NCI-H446 treated with DMSO at 0.1 percent for 48 hours (cell line): ENCODE data around the gene CELF2.

Experiments used
- DNase-seq: peaks from one replicate; lab custom pipeline; 2025; lab: John Stamatoyannopoulos, UW

CELF2 gene

DNA sequence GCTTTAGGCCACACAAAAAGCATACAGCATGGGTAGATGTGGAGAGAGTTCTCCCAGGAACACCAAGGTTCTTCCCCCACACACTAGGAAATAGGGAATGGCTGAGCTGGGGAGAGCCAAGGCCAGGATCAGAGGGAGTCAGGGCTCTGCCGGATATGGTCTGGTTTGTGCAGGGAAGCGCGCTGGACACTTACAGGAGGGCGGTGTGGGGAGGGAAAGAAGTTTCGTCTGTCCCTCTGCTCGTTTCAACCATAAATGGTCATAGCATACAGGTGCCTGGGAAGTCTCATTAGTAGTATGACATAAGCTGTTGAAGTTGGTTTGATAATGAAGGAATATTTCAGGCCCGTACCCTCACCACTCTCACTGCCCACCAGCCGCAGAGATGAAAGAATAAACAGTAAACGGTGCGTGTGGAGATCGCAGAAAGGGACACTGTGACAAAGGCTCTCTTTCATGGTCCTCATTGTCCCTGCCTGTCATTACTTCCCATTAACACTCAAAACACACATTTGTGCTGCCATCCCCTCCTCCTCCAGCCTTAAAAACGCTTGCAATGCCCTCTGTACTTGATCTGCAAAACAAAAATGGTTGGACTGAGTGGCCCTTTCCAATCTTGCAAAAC lies 207.2 kb downstream of the CELF2 start:
- no peak for DNase-seq

DNA sequence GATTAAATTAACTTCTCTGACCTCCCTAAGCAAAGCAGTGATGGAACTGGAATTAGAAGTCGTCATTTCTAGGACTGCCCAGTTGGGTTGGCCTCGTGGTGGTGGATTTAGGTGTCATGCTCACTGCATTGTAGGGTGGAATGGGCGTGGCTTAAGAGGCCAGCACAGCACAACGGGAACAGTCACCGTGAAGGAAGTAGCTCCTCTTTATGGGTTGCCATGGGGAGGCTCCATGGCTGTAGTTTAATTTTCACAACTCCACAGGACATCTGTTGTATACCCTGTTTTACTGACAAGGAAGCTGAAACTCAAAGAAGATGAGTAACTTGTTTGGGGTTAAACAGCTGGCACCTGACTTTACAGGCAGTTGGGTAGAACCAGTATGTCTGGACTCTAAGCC lies 208.3 kb downstream of the CELF2 start:
- no peak for DNase-seq

DNA sequence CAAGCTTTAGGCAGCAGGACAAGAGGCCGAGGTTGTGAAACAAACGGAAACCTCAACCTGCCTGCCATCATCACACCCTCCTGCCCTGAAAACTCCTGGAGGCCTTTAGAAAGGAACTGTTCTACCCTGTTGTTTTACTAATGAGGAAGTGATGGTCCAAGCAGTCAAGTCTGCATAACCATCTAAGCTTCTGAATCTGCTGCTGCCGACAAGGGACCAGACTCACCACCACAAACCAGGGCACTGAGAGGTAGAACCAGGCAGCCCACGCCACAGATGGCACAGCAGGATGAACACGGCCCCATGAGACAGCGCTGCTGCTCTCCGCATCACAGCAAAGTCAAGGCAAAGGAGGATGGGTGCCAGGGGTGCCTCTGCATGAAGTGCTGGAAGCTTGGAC lies 209.4 kb downstream of the CELF2 start:
- no peak for DNase-seq

DNA sequence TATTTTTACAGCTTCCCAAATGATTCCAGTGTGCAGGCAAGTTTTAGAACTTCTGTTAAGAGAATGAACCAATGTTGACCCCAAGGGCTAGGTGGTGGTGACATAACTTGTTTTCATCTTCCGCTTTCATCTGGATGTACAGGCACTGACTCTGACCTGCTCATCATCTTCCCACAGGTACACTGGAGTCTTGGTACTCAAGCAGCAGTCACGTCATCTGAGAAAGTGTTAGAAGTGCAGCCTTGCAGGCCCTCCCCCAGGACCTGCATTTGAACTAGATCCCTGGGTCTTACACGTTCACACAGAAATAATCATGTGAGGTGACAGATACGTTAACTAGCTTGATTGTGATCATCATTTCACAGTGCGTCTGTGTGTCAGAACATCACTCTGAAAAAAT lies 212.2 kb downstream of the CELF2 start:
- no peak for DNase-seq

DNA sequence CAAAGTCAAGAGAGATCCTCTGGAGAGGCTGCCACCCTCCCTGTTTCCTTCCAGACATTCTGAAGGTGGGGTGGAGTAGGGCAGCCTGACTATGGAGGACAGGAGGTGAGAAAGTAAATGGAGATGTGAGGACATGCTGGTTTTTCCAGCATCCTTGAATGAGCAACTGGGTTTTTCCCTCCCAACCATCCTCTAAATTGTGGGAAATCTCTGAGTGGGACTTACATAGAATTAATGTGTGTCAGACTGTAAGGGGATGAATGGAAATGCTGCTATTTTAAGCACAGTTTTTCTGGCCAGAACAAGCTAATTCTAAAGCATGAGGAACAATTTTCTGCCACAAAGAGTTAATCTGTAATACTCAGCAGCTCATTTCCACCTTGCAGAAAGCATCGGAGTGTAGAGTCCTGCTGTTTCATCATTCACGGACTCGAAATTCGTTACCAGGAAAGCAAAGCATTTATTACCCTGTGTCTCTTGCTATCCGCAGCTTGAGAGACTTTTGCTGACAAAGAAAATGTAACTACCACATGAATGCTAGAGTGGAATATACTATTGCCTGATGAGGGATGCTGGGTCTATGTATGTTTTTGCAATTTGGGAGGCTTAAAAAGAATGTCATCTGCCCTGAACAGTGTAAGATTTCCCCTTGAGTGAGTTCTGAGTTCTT lies 213.0 kb downstream of the CELF2 start:
- no peak for DNase-seq

DNA sequence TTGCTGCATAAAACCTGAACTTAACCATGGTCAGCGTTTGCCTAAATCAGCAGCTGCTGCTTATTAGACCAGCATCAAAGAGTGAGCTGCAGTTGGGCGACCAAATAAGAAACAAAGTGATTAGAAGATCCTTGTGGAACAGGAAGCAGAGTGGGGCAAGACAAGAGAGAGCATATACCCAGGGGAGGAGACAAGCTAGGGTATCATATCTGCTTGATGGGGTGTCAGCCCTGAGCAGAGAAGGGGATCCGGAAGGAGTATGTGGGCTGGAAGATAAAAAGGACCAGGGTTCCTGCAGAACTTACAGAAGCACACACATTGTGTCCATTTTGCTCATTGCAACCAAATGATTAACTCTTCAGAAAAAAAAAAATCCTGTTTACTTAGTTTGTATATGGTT lies 213.6 kb downstream of the CELF2 start:
- DNase-seq: no peak

DNA sequence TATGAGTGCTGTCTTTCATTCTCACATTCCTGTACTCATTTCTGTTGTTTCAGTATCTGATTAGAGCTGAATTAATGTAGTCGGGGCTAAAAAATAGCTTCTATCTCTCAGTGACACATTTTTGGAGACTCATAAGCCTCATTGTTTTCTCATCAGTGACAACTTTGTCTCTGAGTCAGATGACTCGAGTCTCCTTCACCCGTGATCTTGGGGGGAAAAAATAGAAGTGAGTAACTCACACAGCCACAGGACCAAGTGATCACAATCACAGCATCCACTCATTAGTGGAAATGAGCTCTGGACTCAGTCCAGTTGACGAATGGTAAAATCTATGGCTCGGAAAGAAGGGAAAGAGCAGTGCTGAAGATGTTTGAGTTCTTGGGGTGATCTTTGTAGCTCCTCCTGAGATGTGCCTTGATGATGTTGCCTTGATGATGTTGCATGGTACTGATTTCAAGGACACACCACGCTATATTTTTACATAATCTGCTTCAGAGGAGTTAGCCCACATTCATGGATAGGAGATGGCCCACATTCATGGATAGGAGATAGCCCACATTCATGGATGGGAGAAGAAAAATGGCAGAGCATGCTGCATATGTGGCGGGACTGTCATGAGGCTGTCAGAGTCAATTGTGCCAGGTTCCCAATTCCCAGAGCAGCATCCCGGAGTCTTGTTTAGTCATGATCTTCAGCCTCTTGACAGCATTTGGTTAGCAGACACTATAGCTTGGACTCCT lies 214.7 kb downstream of the CELF2 start:
- no peak for DNase-seq

DNA sequence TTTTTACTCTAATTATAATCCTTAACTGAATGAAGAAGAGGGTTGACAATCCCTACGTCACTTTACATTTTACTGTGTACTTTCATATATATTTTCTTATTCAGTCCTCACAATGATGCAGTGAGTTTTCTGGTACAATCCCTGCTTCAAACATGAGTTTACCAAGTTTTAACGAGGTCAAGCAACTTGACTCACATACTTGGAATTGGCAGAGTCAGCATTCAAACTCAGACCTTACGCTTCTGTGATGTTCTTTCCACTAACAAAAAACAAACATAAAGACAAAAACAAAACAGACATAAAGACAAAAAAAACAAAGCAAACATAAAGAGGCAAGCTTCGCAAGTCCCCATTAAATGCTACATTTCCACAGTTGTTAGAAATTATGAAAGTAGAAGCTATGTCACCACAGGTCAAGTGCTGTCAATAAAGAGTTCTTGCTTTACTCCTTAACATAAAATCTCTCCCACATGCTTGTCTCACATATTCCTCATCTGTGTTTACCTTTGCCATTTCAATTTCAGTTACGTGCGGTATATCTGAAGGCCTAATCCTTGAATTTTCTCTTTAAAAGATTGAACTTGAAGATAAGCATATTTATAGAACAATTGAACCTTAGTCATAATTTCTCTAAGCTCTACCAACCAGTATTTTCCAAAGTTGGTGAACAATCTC lies 217.3 kb downstream of the CELF2 start:
- no peak for DNase-seq

DNA sequence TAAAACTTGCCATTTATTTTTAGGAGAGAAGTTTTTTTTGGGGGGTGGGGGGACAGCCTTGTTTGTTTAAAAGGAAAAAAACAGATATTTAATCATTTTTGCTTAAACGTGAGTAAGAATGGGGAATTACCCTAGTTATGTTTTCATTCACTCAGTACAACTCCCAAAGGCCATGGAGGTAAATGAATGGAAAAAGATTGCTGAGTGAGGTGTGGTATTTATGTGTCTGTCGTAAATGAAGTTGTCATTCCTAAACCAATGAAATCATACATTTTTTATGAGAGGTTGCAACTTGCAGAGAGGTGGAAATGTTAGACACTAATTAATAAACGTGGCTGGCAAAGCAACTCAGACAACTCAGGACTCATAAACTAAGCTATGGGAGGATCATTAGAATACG lies 218.1 kb downstream of the CELF2 start:
- no peak for DNase-seq

DNA sequence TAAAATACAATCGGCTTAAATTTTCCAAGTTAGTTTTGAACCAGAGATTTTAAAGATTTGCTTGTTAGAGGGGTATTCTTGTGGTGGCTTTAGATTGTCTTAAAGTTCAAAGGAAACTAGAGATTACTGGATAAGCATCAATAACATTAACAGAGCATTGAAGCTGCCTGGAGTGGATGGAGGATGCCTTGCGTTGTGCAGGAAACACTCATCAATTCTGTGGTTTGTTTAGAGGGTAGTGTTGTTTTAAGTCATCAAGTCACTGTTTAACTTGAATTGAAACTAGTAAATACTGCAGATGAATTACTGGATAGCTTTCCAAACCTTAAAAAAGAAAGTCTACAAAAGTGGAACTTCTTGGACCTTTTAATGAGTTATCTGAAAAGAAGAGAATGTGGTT lies 218.6 kb downstream of the CELF2 start:
- no peak for DNase-seq

DNA sequence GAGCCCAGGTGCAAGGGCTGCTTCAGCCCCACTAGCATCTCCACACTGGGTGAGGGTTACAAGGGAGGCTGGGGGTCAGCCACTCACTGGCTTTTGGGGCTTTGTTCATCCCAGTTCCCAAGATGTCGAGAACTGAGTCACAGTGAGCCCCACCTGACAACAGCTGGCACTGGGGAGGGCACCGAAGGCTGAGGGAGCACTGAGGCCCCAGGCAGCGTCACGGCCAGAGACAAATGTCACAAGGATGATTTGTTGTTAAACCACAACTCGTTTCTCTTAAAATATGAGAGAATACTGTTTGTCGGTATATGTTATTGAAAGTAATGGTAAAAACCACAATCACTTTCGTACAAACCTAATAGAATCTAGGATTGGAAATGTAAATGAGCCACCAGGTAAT lies 219.9 kb downstream of the CELF2 start:
- DNase-seq: no peak

DNA sequence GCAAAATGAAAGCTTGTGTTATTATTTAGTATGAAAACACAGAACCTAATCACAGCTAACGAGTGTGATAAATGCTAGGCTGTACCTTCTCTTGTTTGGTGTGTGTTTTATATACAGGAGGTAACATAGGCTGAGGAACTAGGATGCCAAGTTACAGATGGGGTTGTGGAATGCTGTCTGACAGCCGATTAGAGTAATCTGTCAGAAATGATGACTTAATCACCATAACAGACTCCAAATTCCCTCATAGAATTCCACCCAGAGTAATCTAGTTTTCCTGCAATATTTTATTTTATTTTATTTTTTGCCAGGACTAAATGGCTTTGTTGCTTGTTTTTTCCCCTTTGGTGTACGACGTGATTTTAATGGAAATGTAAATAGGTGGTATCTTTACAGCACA lies 221.2 kb downstream of the CELF2 start:
- no peak for DNase-seq

DNA sequence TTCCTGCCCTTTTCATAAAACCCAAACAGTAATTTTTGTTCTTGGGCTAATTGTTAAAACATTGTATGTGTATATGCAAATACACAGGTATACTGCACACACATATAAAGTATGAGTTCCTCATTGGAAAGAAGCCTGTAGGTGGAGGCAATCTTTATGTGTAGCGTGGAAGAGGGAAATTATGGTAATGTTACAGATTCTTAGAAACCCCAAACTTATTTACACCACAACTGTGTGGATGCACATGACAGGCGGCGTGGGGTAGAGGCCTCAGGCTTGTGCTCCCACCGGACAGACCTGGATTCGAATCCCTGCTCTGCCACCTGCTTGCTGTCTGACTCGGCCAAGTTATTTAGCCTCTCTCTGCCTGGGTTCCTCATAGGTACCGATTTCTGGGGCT lies 223.0 kb downstream of the CELF2 start:
- DNase-seq: no peak

DNA sequence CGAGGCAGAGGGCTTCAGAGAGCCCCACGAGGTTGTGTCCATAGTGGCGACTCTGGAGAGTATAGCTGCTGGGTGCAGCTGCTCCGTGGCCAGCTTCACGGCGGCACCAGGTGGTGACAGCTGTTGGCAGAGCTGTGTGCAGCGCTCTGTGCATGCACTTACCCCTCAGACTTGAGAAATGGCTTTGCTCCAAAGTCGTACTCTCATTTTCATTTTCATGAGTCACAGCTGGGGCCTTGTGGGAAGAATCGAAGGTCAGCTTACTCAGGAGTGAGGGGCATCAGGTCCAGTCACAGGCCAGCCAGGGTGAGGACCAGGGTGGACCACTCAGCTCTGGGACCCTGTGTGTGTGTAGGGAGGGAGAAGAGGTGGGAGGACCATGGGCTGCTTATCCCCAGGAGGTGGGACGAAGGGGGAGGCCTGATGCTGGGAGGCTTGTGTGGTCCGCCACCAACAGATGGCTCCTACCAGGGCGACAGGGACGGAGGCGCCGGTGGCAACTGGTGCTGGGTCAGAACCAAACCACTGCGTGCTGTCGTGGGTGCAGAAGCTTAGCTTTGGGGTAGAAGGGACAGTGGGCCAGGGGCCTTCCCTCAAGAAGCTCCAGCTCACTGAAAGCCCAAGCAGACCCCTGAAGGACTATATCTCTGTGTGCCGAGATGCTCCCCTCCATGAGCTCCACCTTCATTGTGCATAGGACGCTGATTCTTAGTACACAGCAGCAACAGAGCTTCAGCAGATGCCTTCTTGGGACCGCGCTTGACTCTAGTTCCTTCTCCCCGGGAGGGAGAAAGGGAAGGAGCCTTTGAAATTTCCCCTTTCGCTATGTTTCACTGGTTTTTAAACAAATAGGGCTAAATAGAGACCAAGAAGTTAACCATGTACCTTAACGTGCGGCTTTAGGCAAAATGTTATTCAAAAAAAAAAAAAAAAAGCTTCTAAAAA lies 225.0 kb downstream of the CELF2 start:
- DNase-seq: peak; percentile 7

DNA sequence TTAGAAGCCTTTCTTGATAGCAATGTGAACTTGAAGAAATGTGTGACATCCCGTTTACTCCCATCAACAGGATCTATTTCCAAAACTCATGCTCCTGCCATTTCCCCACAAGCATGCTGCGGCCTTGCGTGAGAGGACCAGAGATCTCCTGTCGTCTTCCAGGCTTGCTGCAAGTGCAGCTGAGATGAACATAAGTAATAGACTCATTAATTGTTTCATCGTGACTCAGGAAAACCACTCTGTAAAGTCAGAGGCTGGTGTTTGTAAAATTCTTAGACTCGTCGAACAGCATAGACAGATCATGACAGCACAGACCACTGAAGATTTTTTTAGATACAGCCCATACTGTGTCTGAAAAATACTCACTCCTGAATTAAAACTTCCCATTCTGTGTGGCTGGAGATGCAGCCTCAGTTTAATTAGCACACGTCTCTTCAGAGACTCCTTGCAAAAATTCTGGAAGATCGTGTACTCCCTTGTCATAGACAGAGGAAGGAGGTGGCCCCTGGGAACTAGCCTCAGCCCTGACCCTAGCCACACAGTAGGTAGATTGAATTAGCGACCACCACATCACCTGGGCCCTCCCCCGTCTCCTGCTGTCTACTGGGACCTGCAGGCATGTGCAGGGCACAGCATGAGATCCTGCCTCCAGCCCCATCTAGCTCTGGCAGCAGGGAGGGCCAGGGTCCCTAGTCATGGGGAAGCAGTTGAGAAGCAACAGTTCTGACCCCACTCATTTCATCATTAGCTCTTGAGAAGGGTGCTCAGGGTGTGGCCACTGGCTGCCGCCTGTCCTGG lies 226.0 kb downstream of the CELF2 start:
- DNase-seq: no peak

DNA sequence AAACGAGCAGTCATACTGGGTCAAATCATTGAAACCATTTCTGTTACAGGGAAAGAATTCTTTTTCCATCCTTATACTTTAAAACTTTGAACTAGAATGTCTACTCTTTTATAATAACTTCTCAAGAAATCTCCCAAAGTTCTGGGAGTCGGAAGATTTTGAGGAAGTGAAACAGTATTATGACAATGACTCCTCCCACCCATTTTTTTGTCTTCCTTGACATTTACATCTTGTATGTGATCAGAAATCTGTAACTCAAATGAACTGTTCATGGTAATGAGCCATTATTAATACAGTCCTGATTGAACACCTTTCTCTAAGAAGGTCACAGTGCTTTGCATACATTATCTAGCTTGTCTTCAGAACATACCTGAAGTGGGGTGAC lies 227.4 kb downstream of the CELF2 start:
- no peak for DNase-seq

DNA sequence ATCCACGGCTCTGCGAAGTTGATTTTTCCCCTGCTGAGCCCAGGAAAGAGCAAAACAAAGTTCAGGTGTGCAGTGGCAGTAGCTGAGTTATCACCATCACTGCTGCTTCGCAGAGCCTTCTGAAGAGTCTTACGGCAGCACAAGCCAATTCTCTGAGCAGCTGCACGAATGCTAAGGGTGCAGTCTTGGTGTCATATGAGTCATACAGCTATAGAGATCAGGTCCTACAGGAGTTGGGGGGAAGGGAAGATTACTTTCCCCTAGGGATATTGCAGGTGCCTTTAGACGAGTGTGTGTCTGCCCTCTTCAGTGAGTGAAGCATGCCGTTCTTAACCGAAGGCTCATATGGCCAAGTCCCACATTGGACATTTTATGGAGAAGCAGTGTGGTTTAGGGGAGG lies 227.8 kb downstream of the CELF2 start:
- no peak for DNase-seq

DNA sequence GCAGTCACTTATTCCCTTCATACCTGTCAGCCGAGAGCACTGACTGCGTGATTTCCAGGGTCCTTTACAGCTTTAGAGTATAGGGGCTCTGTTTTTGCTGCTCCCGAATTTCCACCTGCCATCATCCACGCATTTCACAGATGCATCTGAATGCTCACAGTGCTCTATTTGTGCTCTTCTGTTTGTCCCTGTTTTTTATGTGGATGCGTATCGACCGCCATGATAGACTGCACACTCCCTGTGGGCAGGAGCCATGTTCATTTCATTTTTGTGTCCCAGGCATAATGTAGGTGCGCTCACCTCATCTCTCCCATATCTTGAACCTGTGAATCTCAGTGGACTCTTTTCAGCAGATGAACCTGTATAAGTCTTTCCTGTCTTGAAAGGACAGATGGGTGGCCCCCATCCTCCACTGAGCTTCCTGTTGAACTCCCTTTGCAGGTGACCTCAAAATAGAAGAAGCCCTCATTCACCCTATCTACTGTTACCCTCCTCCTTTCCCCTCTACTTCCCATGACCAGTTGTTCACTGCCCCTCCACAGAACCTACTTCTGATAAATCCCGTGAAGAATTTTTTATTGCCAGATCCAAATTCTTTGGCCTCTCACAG lies 228.4 kb downstream of the CELF2 start:
- DNase-seq: no peak

DNA sequence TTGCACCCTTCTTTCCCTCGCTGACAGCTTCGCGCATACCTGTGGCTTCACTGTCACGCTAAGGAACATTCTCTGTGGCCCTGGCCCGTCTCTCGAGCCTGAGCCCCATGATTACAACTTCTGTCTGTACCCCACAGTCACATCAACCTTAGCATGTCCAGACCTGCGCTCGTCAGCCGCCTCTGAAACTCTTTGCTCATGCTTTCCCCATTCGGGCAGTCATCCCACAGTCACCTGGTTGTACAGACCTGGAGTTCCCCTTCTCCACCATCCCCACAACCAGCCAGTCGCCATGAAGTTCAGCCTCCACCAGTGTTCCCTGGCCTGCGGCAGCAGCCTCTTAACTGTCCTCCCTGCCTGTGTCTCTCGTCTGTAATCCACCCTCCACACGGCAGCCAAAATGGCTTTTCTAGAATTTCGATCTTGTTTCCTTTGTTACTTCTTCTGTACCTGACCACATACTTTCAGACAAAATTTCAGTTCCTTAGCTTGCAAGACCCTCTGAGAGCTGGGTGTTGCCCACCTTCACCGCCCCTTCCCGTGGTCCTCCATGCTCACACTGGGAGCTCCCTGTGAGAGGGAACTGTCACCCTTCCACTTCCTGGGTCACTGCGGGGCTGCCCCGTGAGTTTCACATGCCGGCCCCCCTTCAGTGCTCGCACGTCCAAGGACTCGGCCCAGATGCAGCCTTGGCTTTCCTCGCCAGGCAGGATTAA lies 229.2 kb downstream of the CELF2 start:
- DNase-seq: no peak
